GM13976 (cell line): ENCODE results near the gene CD93.

Experiments used
- DNase-seq: peaks from one replicate; pipeline ENCODE4 v3.0.0; 2012; ENCODE audit warnings: low spot score
- CTCF ChIP-seq: IDR thresholded peaks from 2 replicates; pipeline ENCODE4 v1.5.1; 2012; ENCODE audit warnings: borderline replicate concordance, mild to moderate bottlenecking; ENCODE audit not compliant: insufficient read depth; ENCODE audit errors: extremely low read depth, missing control alignments, control extremely low read depth
- in situ Hi-C: fragments of 300-500 bp; cut with MboI; formaldehyde crosslinking; loops from one replicate; pipeline ENCODE4 v1.12.0; 2022; ENCODE audit warnings: low sequenced_read_pairs, mixed read lengths, inconsistent platforms; ENCODE audit not compliant: unreplicated experiment

Gene CD93

GRCh38 chr20:23058240-23058639, 27.9 kb downstream of the CD93 start:
- in situ Hi-C loops = no loop called here
- no peak for TF ChIP-seq CTCF
- no peak for DNase-seq

GRCh38 chr20:23052904-23053303, 33.2 kb downstream of the CD93 start:
- no peak for DNase-seq
- in situ Hi-C loops = no loop called here
- TF ChIP-seq CTCF = no peak

- in situ Hi-C loops = no loop called here
Measured at GRCh38 chr20:23050847-23051627, 35.1 kb downstream of the CD93 start.

GRCh38 chr20:23050076-23050838, 35.9 kb downstream of the CD93 start:
- DNase-seq = peak; percentile 35
- TF ChIP-seq CTCF = no peak
- in situ Hi-C loops = no loop called here

More at GRCh38 chr20:23050847-23051627, 35.1 kb downstream of the CD93 start:
- DNase-seq = peak; percentile 68
- TF ChIP-seq CTCF = peak; percentile 62

- peak; percentile 37 for DNase-seq
- no peak for TF ChIP-seq CTCF
- in situ Hi-C loops = no loop called here
Measured at GRCh38 chr20:23049201-23050075, 36.7 kb downstream of the CD93 start, which contains the start of gene THBD. THBD (minus strand) TSS chr20:23049672; CDS start chr20:23049504, 168 bp downstream.

GRCh38 chr20:23048283-23049200, 37.6 kb downstream of the CD93 start:
- TF ChIP-seq CTCF = no peak
- in situ Hi-C loops = no loop called here
- peak; percentile 56 for DNase-seq
